ENCODE data around the gene WWOX.

WWOX gene

DNA sequence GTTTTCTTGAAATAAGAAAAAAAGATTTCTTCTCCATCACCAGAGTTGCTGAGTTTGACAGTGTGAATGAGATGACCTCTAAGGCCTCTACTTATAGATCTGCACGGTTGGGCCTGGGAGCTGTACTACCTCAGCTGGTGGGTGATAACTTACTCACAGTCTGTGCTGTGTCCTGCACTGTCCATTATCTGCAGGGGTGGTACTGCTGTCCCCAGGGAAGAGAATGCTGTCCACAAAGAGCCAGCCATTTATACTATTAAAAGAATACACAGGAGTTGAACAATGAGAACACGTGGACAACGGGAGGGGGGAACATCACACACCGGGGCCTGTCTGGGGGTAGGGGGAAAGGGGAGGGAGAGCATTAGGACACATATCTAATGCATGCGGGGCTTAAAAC is 655.3 kb downstream of the WWOX start:
- DNase-seq: no peak

DNA sequence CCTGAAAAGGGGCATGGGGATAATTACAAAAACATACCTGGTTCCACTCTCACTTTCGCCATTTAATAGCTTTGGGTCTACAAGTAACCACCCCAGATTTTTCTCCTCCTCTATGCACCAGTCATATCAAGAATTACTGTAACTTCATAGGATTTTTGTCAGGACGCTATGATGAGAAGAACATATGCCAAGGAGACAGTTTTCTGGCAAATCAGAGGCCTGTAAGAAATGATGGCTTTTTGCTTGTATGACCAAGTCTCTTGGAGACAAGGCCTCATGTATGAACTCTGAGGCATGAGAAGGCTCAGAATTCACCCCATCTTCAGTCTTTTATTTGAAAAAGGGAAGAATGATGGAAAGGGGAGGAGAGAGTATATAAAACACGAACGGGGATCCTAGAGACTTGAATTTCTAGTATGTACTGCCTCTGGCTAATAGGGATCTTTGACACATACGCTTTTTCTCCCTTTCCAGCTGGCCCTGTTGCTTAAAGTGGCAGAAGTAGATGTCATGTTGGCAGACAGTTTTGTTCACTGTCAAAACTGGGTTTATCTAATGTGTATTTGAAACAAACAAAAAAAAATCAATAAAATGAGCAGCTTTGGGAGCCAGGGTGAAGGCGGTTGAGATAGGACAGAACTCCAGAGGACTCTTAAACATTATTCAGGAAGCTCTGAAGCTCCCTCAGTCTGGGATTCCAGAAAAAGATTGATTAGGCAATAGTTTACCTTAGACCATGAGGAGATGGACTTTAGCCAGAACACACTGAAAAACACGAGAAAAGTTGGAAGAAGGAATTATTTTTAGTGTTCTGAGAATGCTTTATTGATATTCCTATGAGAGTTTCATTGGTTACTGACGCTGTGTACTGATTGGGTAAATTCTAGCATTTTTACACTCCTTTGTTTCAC is 656.6 kb downstream of the WWOX start:
- no peak for DNase-seq

DNA sequence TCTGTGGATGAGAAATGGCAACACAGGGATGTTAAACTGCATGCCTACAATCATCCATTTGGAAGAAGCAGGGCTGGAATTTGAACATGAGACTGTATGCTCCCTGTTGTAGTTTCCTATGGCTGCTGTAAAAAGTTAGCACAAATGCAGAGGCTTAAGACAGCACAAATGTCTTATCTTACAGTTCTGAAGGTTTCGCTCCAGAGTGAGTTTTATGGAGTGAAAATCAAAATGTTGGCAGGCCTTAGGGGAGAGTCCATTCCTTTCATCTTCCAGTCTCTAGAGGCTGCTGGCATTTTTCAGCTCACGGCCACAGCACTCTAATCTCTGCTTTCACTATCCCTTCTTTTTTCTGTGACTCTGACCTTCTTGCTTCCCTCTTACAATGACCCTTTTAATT is 660.1 kb downstream of the WWOX start:
- DNase-seq: no peak

- DNase-seq: no peak
Observed at GRCh38 chr16:78760611-78761010, 661.2 kb downstream of the WWOX start.

GRCh38 chr16:78761427-78761826 is 662.0 kb downstream of the WWOX start:
- peak in 1 of 2 experiments; percentile 55 for DNase-seq

DNA sequence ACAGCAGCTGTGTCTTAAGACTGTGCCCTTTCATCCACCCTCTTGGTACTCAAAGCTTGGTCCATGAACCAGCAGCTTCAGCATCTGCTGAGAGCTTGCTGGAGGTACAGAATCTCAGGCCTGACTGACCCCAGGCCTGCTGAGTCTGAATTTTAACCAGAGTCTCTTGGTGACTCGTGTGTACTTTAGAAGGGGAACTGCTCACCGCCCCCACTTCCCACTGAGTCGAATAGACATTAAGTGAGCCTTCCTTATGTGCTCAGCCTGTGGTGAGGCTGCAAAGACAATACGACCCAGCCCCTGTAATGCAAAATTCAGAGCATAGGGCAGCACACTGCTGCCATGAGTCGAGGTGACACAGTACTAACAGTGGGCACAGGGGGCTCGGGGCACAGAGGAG is 662.8 kb downstream of the WWOX start:
- DNase-seq: peak in 1 of 2 experiments; percentile 45

GRCh38 chr16:78763821-78764440 is 664.5 kb downstream of the WWOX start:
- no peak for DNase-seq

- DNase-seq: no peak
Observed at GRCh38 chr16:78764478-78764877, 665.0 kb downstream of the WWOX start.

GRCh38 chr16:78768226-78768625 is 668.8 kb downstream of the WWOX start:
- peak; percentile 38 to 50 for DNase-seq

- peak; percentile 67 to 76 for DNase-seq
Observed at GRCh38 chr16:78768718-78769117, 669.3 kb downstream of the WWOX start.

DNA sequence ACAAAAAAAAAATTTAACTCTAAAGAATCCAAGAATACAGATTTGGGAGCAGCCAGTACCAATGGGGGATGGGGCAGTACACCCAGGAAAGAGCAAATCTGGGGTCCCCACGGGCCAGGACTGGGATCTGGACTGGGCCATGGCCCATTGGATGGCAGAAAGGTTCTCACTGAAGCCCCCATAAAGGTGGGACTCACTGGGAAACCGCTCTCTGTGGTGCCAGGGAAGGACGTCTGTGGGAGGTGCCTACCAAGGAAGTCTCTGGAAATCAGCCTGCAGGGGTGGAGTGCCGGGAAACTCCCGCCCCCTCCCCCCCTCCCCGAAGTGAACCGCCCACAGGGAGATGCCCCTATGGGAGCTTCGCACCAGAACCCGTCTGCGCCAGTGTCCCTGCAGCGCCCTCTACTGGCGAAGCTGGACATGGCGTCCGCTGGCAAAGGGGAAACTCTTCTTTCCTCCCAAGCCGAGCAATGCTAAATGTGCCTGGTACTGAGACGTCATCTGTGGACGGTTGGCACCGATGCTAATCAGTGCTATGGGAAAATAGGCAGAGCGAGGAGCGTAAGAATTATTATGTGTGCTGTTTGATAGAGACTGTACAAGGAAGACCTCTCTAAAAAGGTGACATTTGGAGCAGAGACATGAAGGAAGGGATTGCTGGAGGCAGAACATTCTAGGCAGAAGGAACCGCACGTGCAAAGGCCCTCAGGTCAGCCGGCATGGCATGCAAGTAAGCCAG is 671.1 kb downstream of the WWOX start:
- DNase-seq: peak; percentile 91 to 92

DNA sequence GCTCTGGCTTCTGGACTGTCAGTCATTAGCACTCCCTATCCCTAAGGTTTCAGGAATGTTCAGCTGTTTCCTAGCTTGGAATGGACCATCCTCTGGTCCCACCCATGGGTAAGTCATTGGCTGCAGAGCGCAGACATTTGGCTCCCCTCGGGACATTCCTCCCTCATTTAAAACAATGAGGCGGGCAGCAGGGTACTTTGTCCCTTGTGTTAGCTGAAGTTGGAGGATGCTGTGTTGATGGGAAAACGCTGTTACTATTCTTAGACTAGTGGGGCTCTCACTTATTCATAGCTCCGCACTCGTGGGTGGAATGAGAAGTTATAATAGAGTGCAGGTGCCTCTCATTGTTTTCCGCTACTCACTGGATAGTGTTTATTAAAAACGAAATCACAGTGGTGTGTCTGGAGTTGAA is 673.8 kb downstream of the WWOX start:
- DNase-seq: peak in 1 of 2 experiments; percentile 54

- DNase-seq: no peak
Observed at GRCh38 chr16:78773706-78774105, 674.3 kb downstream of the WWOX start.

DNA sequence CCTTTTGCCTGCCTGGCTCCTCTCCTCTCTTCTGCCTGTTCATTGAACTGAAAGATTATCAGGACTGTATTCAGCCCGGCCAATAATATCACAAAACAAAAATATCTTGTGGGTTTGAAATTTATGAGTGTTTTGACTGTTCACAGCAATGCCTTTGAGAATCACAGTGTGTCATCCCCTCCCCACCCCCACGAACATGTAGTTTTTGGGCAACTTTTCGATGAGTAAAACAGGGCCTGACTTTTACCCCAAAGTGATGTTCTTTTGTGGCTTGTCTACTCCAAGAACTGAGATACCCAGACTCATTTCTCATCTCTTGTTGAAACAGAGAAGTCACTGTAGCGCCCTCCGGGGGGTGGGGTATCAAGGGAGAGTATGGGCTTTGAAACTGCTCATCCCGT is 675.7 kb downstream of the WWOX start:
- DNase-seq: peak; percentile 79 to 88

- DNase-seq: peak; percentile 67 to 77
Observed at GRCh38 chr16:78778101-78779004, 678.9 kb downstream of the WWOX start.

DNA sequence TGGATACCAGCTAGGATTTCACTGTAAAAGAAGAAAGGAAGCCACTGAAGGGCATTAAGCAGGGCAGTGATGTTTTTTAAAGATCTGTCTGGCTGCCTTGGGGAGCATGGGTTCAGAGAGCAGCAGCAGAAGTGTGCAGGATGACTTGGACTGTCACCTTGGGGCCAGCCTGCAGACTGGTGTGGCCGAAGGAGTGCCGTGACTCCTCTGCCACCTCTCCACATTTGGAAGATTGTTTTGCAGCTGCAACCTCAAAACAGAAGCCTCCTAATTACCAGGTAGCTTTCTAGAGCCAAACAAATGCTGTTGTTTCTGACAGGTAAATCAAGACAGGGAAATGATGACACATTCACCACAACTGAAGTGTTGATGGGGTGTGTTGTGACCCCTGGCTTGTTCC is 681.4 kb downstream of the WWOX start:
- DNase-seq: peak in 1 of 2 experiments; percentile 24

GRCh38 chr16:78782572-78782971 is 683.1 kb downstream of the WWOX start:
- no peak for DNase-seq

GRCh38 chr16:78783570-78784079 is 684.2 kb downstream of the WWOX start:
- DNase-seq: no peak

GRCh38 chr16:78784771-78785170 is 685.3 kb downstream of the WWOX start:
- no peak for DNase-seq

- no peak for DNase-seq
Observed at GRCh38 chr16:78785218-78785617, 685.8 kb downstream of the WWOX start.

- DNase-seq: no peak
Observed at GRCh38 chr16:78786635-78787034, 687.2 kb downstream of the WWOX start.

GRCh38 chr16:78788276-78788675 is 688.8 kb downstream of the WWOX start:
- DNase-seq: no peak
